GM18867 (cell line): Measurements from ENCODE around the gene SCGB1C2.
A peak's percentile ranks its signal among the peaks of the same experiment; 100 is the strongest.
"Not testable (repeated sequence)": the region's sequence is repeated elsewhere in the genome, so short reads cannot be mapped to it uniquely, and the experiment has no call there.

Experiments
- ATAC-seq: cut with Tn5 transposase; IDR thresholded peaks from one replicate; pipeline ENCODE4 v1.9.1; 2021; ENCODE audit warnings: mild to moderate bottlenecking, moderate library complexity; ENCODE audit not compliant: unreplicated experiment

SCGB1C2 gene

GRCh38 chr17:137166-137807 lies at the start of gene SCGB1C2:
SCGB1C2 (plus strand) TSS chr17:137569; CDS start chr17:137591, 22 bp downstream.
- not testable (repeated sequence) for ATAC-seq

GRCh38 chr17:113111-113510 lies 24.3 kb upstream of the SCGB1C2 start:
- not testable (repeated sequence) for ATAC-seq

- not testable (repeated sequence) for ATAC-seq
Observed at GRCh38 chr17:118339-118917, 18.9 kb upstream of the SCGB1C2 start.

GRCh38 chr17:133932-134331 lies 3.4 kb upstream of the SCGB1C2 start:
- peak; percentile 49 for ATAC-seq

GRCh38 chr17:134332-134785 lies 3.0 kb upstream of the SCGB1C2 start:
- ATAC-seq: peak; percentile 90

- ATAC-seq: not testable (repeated sequence)
Observed at GRCh38 chr17:135022-135421, 2.3 kb upstream of the SCGB1C2 start.

GRCh38 chr17:135895-136294 lies 1.5 kb upstream of the SCGB1C2 start:
- not testable (repeated sequence) for ATAC-seq

GRCh38 chr17:136531-136930 lies 838 bp upstream of the SCGB1C2 start:
- ATAC-seq: not testable (repeated sequence)

- not testable (repeated sequence) for ATAC-seq
Observed at GRCh38 chr17:139401-140205, 2.2 kb downstream of the SCGB1C2 start.

GRCh38 chr17:142102-142661 lies 4.8 kb downstream of the SCGB1C2 start:
- ATAC-seq: no peak

GRCh38 chr17:142876-143784 lies 5.8 kb downstream of the SCGB1C2 start:
- ATAC-seq: no peak

- ATAC-seq: peak; percentile 76
Observed at GRCh38 chr17:143785-144281, 6.5 kb downstream of the SCGB1C2 start.

GRCh38 chr17:144936-145670 lies 7.7 kb downstream of the SCGB1C2 start:
- no peak for ATAC-seq

GRCh38 chr17:145671-146541 lies 8.5 kb downstream of the SCGB1C2 start:
- no peak for ATAC-seq

GRCh38 chr17:146546-146945 lies 9.2 kb downstream of the SCGB1C2 start:
- no peak for ATAC-seq

- no peak for ATAC-seq
Observed at GRCh38 chr17:146983-147761, 9.8 kb downstream of the SCGB1C2 start.

GRCh38 chr17:147796-148740 lies 10.7 kb downstream of the SCGB1C2 start:
- no peak for ATAC-seq
